NK-92 (cell line): ENCODE measurements around the gene F11.
"Not testable (repeated sequence)": the region's sequence is repeated elsewhere in the genome, so short reads cannot be mapped to it uniquely, and the experiment has no call there.

Experiments
- DNase-seq: peaks from one replicate; lab custom pipeline; 2025; ENCODE audit not compliant: unreplicated experiment; lab: John Stamatoyannopoulos, UW

Gene F11

GRCh38 chr4:186265683-186266652 lies at the start of gene F11:
TSS of gene F11 (plus strand) at chr4:186266189. CDS start at chr4:186267137, 948 bp downstream.
- DNase-seq: no peak

DNA sequence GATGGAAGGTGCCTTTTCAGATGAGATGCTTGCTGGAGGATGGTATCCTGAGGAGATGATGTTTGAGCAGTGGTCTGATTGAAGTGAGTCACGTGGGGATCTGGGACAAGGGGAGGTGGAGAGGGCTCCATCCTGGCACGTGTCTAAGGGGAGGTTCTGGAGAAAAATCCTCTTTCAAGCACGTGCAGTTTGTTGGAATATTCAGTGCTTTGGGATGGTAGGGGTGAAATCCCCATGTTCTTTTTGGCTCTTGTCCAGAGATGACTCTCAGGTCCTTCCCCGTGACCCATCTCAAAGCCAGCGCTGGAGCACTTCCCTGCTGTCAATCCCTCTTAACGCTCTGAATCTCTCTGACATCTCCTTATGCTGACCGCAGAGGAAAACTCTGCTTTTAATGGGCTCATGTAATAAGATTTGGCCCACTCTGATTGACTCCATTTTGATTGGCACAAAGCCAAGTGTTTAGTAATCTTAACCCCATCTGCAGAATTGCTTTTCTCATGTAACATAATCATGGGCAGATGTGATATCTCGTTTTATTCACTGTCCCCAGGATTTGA lies 49.4 kb upstream of the F11 start:
- no peak for DNase-seq

DNA sequence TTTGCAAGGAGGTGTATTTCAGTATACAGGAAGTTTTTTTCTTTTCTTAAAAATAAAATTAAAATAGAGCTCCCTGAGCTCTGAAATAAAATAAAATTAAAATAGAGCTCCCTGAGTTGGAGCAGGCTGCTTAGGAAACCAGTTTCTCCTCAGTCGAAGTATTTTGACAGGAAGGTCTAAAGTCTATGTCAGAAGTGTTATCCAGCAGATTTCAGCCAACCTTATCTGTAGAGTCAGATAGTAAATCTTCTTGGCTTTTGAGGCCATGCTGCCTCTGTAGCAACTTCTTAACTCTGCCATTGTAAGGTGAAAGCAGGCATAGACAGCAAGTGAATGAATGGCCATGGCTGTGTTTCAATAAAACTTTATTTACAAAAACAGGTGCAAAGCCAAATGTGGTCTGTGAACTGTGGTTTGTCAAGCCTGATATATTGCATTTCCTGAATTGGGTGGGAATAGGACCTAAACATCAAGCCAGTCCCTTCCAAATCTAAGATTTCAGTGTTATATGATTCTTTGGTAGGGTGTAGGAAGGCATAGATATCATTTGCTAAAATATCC lies 48.2 kb upstream of the F11 start:
- no peak for DNase-seq

GRCh38 chr4:186221624-186222023 lies 44.4 kb upstream of the F11 start:
- DNase-seq: no peak

- DNase-seq: no peak
These were observed 40.1 kb upstream of the F11 start for GRCh38 chr4:186225848-186226247.

DNA sequence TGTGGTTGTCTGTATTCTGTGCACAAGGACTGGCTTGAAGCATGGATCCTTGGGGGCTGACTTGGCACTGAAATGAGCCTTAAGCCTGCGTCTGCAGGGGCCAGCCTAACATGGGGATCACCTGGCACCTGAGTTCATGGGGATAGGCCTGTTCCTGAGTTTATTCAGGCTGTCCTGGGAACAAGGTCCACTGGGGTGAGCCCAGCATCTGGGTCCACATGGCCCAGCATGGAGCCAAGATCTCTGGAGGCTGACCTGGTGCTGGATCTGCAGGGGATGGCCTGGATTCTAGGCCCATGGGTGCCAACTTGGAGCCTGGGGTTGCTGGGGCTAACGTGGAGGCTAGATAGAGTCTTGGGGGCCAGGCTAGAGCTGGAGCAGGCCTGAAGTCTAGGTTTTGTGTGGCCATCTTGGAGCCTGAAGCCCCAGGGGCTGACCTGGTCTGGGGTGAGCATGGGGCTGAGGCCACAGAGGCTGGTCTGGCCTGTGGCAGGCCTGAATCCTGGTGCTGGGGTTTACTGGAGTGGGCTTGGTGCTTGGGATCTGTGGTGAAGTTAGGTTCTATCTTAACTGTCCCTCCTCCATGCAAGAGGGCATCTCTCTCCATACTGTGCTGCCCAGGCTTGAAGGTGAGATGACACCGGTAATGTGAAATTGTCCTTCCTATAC lies 39.3 kb upstream of the F11 start:
- DNase-seq: no peak

GRCh38 chr4:186227221-186227620 lies 38.8 kb upstream of the F11 start, which contains the start of gene KLKB1:
TSS of gene KLKB1 (plus strand) at chr4:186227507. CDS start at chr4:186228196, 689 bp downstream.
- no peak for DNase-seq

- no peak for DNase-seq
These were observed 38.1 kb upstream of the F11 start for GRCh38 chr4:186227744-186228513.

DNA sequence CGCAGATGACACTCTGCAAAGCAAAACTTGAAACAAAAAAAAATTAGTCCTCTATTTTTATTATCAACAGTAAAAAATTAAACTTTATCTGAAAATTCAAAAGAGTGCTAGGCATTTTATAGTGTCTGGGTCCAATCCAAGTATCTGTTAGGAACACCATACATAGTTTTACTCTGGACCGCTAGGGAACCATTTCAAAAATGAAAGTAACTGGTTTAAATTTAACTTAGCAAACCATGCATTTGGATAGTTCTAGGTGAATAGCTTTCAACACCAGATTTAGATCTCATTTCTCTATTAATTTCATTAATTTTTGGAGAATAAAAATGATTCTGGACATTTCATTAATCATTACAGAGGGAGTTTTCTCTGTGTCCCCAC lies 37.5 kb upstream of the F11 start:
- DNase-seq: no peak

DNA sequence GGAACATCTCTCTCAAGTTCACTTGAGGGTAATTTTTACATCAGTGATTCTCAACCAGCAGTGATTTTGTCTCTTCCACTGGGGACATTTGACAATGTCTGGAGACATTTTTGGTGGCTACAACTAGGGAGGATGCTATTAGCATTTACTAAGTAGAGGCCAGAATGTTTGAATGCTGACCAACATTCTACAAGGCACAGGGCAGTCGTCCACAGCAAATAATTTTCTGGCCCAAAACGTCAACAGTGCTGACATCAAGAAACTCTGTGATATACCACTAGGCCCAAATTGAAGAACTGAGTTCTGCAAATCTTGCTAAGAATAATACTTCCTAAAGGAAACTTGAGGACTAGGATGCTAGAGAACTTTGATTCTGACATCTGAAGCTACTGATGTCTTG lies 31.6 kb upstream of the F11 start:
- no peak for DNase-seq

- DNase-seq: no peak
These were observed 29.9 kb upstream of the F11 start for GRCh38 chr4:186236126-186236525.

- no peak for DNase-seq
These were observed 25.5 kb upstream of the F11 start for GRCh38 chr4:186240452-186240847.

- DNase-seq: no peak
These were observed 25.0 kb upstream of the F11 start for GRCh38 chr4:186240848-186241491.

DNA sequence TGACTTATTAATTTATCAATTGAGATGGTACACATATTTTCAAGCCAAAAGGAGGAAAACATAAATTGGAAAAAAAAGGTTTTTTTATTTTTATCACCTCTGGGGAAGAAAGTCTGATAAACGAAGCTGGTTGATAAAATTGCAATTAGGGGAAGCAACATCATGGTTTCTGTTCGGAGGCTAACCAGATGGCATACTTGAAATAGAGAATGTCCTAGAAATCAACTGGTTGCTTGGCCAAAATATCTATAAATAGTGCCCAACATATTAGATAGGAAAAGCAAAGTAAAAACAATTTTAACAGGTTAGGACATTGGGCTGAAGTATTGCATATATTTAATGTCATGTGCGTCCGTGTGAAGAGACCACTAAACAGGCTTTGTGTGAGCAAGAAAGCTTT lies 24.4 kb upstream of the F11 start:
- no peak for DNase-seq

DNA sequence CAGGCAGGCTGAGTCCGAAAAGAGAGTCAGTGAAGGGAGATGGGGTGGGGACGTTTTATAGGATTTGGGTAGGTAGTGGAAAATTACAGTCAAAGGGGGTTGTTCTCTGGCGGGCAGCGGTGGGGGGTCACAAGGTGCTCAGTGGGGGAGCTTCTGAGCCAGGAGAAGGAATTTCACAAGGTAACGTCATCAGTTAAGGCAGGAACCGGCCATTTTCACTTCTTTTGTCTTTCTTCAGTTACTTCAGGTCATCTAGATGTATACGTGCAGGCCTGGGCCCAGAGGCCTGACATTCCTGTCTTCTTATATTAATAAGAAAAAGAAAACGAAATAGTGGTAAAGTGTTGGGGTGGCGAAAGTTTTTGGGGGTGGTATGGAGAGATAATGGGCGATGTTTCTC lies 24.0 kb upstream of the F11 start:
- DNase-seq: not testable (repeated sequence)

GRCh38 chr4:186243331-186243730 lies 22.7 kb upstream of the F11 start:
- no peak for DNase-seq

GRCh38 chr4:186244835-186245234 lies 21.2 kb upstream of the F11 start:
- no peak for DNase-seq

DNA sequence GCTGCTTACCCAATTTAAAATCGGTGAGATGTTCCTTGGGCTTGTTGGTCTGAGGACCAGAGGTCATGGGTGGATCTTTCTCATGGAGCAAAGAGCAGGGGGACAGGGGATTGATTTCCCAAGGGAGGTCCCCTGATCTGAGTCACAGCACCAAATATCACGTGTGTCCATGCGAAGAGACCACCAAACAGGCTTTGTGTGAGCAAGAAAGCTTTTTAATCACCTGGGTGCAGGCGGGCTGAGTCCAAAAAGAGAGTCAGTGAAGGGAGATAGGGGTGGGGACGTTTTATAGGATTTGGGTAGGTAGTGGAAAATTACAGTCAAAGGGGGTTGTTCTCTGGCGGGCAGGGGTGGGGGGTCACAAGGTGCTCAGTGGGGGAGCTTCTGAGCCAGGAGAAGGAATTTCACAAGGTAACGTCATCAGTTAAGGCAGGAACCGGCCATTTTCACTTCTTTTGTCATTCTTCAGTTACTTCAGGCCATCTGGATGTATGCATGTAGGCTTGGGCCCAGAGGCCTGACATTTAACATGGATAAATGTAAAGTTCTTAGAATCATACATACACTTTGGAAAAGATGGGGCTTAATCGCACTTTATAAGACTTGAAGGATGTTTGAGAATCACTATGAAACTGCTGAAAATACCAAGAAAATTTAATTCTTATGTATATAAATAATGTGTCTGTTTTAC lies 18.8 kb upstream of the F11 start:
- not testable (repeated sequence) for DNase-seq

DNA sequence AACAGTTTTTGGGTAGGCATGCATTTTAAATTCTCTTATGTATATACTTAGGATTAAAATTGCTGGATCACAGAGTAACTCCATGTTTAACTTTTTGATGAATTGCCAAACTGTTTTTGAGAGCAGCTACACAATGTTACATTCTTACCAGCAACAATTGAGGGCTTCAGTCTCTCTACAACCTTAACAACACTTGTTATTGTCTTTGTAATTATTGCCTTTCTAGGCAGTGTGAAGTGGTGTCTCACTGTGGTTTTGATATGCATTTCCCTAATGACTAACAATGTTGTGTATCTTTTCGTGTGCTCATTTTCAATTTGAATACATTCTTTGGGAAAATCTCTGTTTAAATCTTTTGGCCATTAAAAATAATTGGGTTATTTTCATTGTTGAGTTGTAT lies 17.3 kb upstream of the F11 start:
- DNase-seq: no peak
